K562 (cell line): ENCODE measurements around the gene KLHL30.

ENCODE experiments used
- ZNF444 ChIP-seq: fragments of 250-450 bp; sonication (Bioruptor Pico); IDR thresholded peaks from 2 replicates; pipeline ENCODE4 v1.4.0; 2020; ENCODE audit warnings: mild to moderate bottlenecking, moderate library complexity
- TF ChIP-seq, protein P1 (sequence below), 2 experiments: fragments of 450-650 bp in 1 of 2; sonication (generic) in 1 of 2; formaldehyde crosslinking; conservative IDR thresholded peaks; 2 replicates each; pipeline versions ENCODE4 v1.4.0 to v1.8.1; 2020 to 2022; ENCODE audit warnings: mild to moderate bottlenecking in 1 of 2, missing genetic modification reagents in 1 of 2
- TF ChIP-seq, protein P2 (sequence below), 2 experiments: fragments of 450-650 bp in 1 of 2; sonication (generic) in 1 of 2; formaldehyde crosslinking in 1 of 2; IDR thresholded peaks in 1 of 2; conservative IDR thresholded peaks in 1 of 2; 2 replicates each; pipeline versions ENCODE4 v1.6.1 to v1.8.1; 2016 to 2023; ENCODE audit warnings: mild to moderate bottlenecking in 2 of 2, moderate library complexity in 2 of 2, inconsistent platforms in 1 of 2, missing genetic modification reagents in 1 of 2

DNA sequence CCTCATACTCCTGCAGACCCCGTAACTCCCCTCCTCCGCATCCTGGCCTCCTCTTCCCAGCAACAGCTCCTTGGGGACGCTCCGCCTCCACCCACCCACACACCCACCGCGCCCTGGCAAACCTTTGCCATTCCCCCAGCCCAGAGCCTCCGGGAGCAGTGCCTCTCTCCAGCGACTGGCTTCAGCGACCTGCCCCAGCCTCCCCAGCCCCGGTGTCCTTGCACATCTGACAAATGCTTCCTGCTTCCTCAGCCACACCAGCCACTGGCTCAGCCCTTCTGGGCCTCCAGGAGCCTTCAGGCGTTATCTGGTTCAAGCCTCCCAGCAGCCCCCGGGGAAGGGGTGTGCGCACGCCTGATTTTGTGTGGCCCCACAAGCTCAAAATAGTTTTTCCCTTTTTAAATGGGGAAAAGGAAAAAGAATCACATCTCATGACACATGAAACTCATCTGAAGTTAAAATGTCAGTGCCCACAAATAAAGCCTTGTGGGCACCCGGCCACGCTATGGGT, 24.1 kb upstream of the KLHL30 start:
- TF ChIP-seq, protein P1, sequence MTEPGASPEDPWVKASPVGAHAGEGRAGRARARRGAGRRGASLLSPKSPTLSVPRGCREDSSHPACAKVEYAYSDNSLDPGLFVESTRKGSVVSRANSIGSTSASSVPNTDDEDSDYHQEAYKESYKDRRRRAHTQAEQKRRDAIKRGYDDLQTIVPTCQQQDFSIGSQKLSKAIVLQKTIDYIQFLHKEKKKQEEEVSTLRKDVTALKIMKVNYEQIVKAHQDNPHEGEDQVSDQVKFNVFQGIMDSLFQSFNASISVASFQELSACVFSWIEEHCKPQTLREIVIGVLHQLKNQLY (CRISPR knock-in tag; conservative IDR thresholded peaks at IDR 0.05), result no peak
- TF ChIP-seq ZNF444 (CRISPR knock-in tag), result no peak
- TF ChIP-seq, protein P2, sequence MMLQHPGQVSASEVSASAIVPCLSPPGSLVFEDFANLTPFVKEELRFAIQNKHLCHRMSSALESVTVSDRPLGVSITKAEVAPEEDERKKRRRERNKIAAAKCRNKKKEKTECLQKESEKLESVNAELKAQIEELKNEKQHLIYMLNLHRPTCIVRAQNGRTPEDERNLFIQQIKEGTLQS (IDR thresholded peaks at IDR 0.05), result no peak
- TF ChIP-seq, protein P2 (CRISPR knock-in tag; conservative IDR thresholded peaks at IDR 0.05), result no peak
